ENCODE data around the gene ARSG.

DNA sequence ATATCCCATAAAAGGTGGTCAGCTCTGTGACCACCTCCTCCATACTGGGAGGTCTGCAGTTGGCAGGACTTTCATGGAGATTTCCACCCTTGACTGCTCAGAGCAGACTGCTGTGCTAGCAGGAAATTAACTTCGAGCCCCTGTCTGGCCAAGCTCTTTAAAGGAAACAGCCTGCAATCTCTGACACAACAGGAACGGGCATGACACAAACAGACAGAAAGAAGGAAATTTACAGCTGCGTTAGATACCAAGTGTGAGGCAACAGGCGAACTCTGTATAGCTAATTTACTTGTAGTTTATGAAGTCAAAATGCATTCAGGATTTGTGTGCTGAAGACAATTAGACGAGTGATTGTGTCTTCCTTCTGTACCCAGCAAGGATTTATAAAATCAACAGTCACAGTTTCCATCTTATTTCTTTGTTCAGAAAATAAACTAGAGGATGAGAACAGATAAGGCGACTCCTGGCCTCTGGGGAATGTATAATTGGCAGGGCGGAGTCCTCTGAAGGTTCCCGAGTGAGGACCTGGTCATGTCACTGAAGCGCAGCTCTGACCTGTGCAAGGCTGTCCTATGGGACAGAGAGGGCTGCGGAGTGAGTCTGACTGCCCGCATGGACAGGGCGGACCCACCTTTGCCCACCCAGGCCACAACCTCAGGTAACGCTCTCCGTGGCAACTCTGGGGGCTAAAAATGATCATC is 149.9 kb downstream of the ARSG start:
- TF ChIP-seq CHD2 (IDR thresholded peaks at IDR 0.05; ENCODE audit: low read length, partially characterized antibody) = no peak
- TF ChIP-seq, protein P1, sequence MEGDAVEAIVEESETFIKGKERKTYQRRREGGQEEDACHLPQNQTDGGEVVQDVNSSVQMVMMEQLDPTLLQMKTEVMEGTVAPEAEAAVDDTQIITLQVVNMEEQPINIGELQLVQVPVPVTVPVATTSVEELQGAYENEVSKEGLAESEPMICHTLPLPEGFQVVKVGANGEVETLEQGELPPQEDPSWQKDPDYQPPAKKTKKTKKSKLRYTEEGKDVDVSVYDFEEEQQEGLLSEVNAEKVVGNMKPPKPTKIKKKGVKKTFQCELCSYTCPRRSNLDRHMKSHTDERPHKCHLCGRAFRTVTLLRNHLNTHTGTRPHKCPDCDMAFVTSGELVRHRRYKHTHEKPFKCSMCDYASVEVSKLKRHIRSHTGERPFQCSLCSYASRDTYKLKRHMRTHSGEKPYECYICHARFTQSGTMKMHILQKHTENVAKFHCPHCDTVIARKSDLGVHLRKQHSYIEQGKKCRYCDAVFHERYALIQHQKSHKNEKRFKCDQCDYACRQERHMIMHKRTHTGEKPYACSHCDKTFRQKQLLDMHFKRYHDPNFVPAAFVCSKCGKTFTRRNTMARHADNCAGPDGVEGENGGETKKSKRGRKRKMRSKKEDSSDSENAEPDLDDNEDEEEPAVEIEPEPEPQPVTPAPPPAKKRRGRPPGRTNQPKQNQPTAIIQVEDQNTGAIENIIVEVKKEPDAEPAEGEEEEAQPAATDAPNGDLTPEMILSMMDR (IDR thresholded peaks at IDR 0.05) = no peak
- no peak for TF ChIP-seq EP300 (IDR thresholded peaks at IDR 0.05; ENCODE audit: borderline replicate concordance in 1 of 2, low read depth in 1 of 2, low read length in 1 of 2)
- TF ChIP-seq SMC3 (IDR thresholded peaks at IDR 0.05; ENCODE audit: low read depth, low read length) = no peak
- TF ChIP-seq, protein P2, sequence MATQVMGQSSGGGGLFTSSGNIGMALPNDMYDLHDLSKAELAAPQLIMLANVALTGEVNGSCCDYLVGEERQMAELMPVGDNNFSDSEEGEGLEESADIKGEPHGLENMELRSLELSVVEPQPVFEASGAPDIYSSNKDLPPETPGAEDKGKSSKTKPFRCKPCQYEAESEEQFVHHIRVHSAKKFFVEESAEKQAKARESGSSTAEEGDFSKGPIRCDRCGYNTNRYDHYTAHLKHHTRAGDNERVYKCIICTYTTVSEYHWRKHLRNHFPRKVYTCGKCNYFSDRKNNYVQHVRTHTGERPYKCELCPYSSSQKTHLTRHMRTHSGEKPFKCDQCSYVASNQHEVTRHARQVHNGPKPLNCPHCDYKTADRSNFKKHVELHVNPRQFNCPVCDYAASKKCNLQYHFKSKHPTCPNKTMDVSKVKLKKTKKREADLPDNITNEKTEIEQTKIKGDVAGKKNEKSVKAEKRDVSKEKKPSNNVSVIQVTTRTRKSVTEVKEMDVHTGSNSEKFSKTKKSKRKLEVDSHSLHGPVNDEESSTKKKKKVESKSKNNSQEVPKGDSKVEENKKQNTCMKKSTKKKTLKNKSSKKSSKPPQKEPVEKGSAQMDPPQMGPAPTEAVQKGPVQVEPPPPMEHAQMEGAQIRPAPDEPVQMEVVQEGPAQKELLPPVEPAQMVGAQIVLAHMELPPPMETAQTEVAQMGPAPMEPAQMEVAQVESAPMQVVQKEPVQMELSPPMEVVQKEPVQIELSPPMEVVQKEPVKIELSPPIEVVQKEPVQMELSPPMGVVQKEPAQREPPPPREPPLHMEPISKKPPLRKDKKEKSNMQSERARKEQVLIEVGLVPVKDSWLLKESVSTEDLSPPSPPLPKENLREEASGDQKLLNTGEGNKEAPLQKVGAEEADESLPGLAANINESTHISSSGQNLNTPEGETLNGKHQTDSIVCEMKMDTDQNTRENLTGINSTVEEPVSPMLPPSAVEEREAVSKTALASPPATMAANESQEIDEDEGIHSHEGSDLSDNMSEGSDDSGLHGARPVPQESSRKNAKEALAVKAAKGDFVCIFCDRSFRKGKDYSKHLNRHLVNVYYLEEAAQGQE (IDR thresholded peaks at IDR 0.05; ENCODE audit: low read depth, low read length) = no peak
- TF ChIP-seq, protein P3, sequence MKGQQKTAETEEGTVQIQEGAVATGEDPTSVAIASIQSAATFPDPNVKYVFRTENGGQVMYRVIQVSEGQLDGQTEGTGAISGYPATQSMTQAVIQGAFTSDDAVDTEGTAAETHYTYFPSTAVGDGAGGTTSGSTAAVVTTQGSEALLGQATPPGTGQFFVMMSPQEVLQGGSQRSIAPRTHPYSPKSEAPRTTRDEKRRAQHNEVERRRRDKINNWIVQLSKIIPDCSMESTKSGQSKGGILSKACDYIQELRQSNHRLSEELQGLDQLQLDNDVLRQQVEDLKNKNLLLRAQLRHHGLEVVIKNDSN (IDR thresholded peaks at IDR 0.05; ENCODE audit: borderline replicate concordance, low read depth) = no peak
- no peak for TF ChIP-seq POLR2AphosphoS5 (IDR thresholded peaks at IDR 0.05; ENCODE audit: low read depth, low read length)
- TF ChIP-seq MXI1 (IDR thresholded peaks at IDR 0.05; ENCODE audit: low read depth, low read length) = no peak
- no peak for TF ChIP-seq FOSL2 (IDR thresholded peaks at IDR 0.05; ENCODE audit: borderline replicate concordance, low read depth)

Data from SK-N-SH (cell line).